ENCODE measurements around the gene VWF. TPM values are rescaled to one million over a fixed set of nuclear protein-coding genes. Genes with fewer than 3 reads are reported as not detected.
"Not testable (repeated sequence)": the region's sequence is repeated elsewhere in the genome, so short reads cannot be mapped to it uniquely, and the experiment has no call there.

The VWF gene
- total RNA-seq, 2 experiments from 2014 or later: 0.11 to 0.13 TPM

- CTCF ChIA-PET: interaction anchor here (1.3 kb wide), 1 partner anchor 17 kb away, joined by 5 read pairs; no protein-coding TSS in a partner anchor
- peaks cover 5% of the 10 kb centered on the region for H3K27me3 Mint-ChIP-seq
- no peak overlapping the region for H3K27ac Mint-ChIP-seq
- H3K9me3 Mint-ChIP-seq: no peaks in the 10 kb centered on the region
- H3K4me1 Mint-ChIP-seq (ENCODE audit: low read depth): no peaks in the 10 kb centered on the region
- no peak for ATAC-seq
- no peak for TF ChIP-seq CTCF (IDR thresholded peaks at IDR 0.05)
- POLR2A ChIA-PET: no interaction called here
- H3K36me3 Mint-ChIP-seq (ENCODE audit: low read depth): no peaks in the 10 kb centered on the region
- intact Hi-C loops (cut with micrococcal nuclease): no loop called here
- no peak for DNase-seq
- H3K4me3 Mint-ChIP-seq: no peak overlapping the region
Measured at GRCh38 chr12:6020930-6021329, 103.5 kb downstream of the VWF start.

- H3K27me3 Mint-ChIP-seq; H3K4me1 Mint-ChIP-seq (ENCODE audit: low read depth); H3K4me3 Mint-ChIP-seq; H3K36me3 Mint-ChIP-seq (ENCODE audit: low read depth); POLR2A ChIA-PET; DNase-seq; ATAC-seq; H3K9me3 Mint-ChIP-seq; H3K27ac Mint-ChIP-seq; intact Hi-C loops (cut with micrococcal nuclease): not testable (repeated sequence)
- CTCF ChIA-PET: interaction anchor here (1.3 kb wide), 1 partner anchor 17 kb away, joined by 5 read pairs; no protein-coding TSS in a partner anchor
Measured at GRCh38 chr12:6020511-6020910, 104.0 kb downstream of the VWF start.

GRCh38 chr12:6019256-6019655 lies 105.2 kb downstream of the VWF start:
- ATAC-seq; H3K4me3 Mint-ChIP-seq; H3K9me3 Mint-ChIP-seq; H3K27ac Mint-ChIP-seq; CTCF ChIA-PET; H3K4me1 Mint-ChIP-seq (ENCODE audit: low read depth); POLR2A ChIA-PET; H3K27me3 Mint-ChIP-seq; DNase-seq; intact Hi-C loops (cut with micrococcal nuclease); H3K36me3 Mint-ChIP-seq (ENCODE audit: low read depth): not testable (repeated sequence)

- no peak for DNase-seq
- no peaks in the 10 kb centered on the region for H3K9me3 Mint-ChIP-seq
- H3K36me3 Mint-ChIP-seq (ENCODE audit: low read depth): no peaks in the 10 kb centered on the region
- no peak for TF ChIP-seq CTCF (IDR thresholded peaks at IDR 0.05)
- ChIA-PET POLR2A (no interaction called here), CTCF (interaction anchor here (1.2 kb wide), 1 partner anchor 20 kb away, joined by 3 read pairs; no protein-coding TSS in a partner anchor)
- H3K4me1 Mint-ChIP-seq (ENCODE audit: low read depth): no peaks in the 10 kb centered on the region
- intact Hi-C loops (cut with micrococcal nuclease): no loop called here
- no peak overlapping the region for H3K27ac Mint-ChIP-seq
- no peak for ATAC-seq
- peaks cover 5% of the 10 kb centered on the region for H3K27me3 Mint-ChIP-seq
- no peak overlapping the region for H3K4me3 Mint-ChIP-seq
Measured at GRCh38 chr12:6018265-6018664, 106.2 kb downstream of the VWF start.

- CTCF ChIA-PET: no interaction called here
Measured at GRCh38 chr12:6016756-6017155, 107.7 kb downstream of the VWF start.

GRCh38 chr12:6016004-6016403 lies 108.5 kb downstream of the VWF start:
- DNase-seq; intact Hi-C loops (cut with micrococcal nuclease); ATAC-seq; CTCF ChIA-PET; H3K27ac Mint-ChIP-seq; POLR2A ChIA-PET; H3K9me3 Mint-ChIP-seq; H3K36me3 Mint-ChIP-seq (ENCODE audit: low read depth); H3K4me3 Mint-ChIP-seq; H3K4me1 Mint-ChIP-seq (ENCODE audit: low read depth); H3K27me3 Mint-ChIP-seq: not testable (repeated sequence)

More at GRCh38 chr12:6016756-6017155, 107.7 kb downstream of the VWF start:
- no peaks in the 10 kb centered on the region for H3K4me1 Mint-ChIP-seq (ENCODE audit: low read depth)
- H3K27ac Mint-ChIP-seq: no peak overlapping the region
- H3K9me3 Mint-ChIP-seq: no peaks in the 10 kb centered on the region
- no peaks in the 10 kb centered on the region for H3K36me3 Mint-ChIP-seq (ENCODE audit: low read depth)
- H3K4me3 Mint-ChIP-seq: no peak overlapping the region
- intact Hi-C loops (cut with micrococcal nuclease): no loop called here
- no peak for ATAC-seq
- no peak for TF ChIP-seq CTCF (IDR thresholded peaks at IDR 0.05)
- DNase-seq: no peak
- POLR2A ChIA-PET: no interaction called here
- H3K27me3 Mint-ChIP-seq: peaks cover 3% of the 10 kb centered on the region

- H3K9me3 Mint-ChIP-seq; H3K36me3 Mint-ChIP-seq (ENCODE audit: low read depth); H3K27me3 Mint-ChIP-seq; H3K4me3 Mint-ChIP-seq; ATAC-seq; intact Hi-C loops (cut with micrococcal nuclease); H3K4me1 Mint-ChIP-seq (ENCODE audit: low read depth); POLR2A ChIA-PET; H3K27ac Mint-ChIP-seq; DNase-seq: not testable (repeated sequence)
- CTCF ChIA-PET: interaction anchor here (1.7 kb wide), 2 partner anchors 24 to 26 kb away, joined by 5 to 8 read pairs; no protein-coding TSS in a partner anchor
Measured at GRCh38 chr12:6015271-6015670, 109.2 kb downstream of the VWF start.

GRCh38 chr12:6010631-6011350 lies 113.7 kb downstream of the VWF start:
- DNase-seq; intact Hi-C loops (cut with micrococcal nuclease); H3K27me3 Mint-ChIP-seq; H3K4me1 Mint-ChIP-seq (ENCODE audit: low read depth); H3K36me3 Mint-ChIP-seq (ENCODE audit: low read depth); H3K9me3 Mint-ChIP-seq; H3K27ac Mint-ChIP-seq; ATAC-seq; POLR2A ChIA-PET; H3K4me3 Mint-ChIP-seq: not testable (repeated sequence)
- CTCF ChIA-PET: interaction anchor here (1.0 kb wide), 1 partner anchor 22 kb away, joined by 7 read pairs; no protein-coding TSS in a partner anchor
